Measurements from ENCODE around the gene RBM15B.
"Not testable (repeated sequence)": the region's sequence is repeated elsewhere in the genome, so short reads cannot be mapped to it uniquely, and the experiment has no call there.

Gene RBM15B

GRCh38 chr3:51378065-51378464 is 13.0 kb upstream of the RBM15B start:
- no peak for DNase-seq (ENCODE audit: low spot score)

GRCh38 chr3:51378726-51379125 is 12.4 kb upstream of the RBM15B start:
- no peak for DNase-seq (ENCODE audit: low spot score)

- no peak for DNase-seq (ENCODE audit: low spot score)
These were observed 11.8 kb upstream of the RBM15B start for GRCh38 chr3:51379301-51379700.

- DNase-seq (ENCODE audit: low spot score): no peak
These were observed 11.2 kb upstream of the RBM15B start for GRCh38 chr3:51379746-51380455.

- DNase-seq (ENCODE audit: low spot score): no peak
These were observed 10.3 kb upstream of the RBM15B start for GRCh38 chr3:51380601-51381332.

GRCh38 chr3:51381333-51381705 is 9.8 kb upstream of the RBM15B start:
- DNase-seq (ENCODE audit: low spot score): no peak

GRCh38 chr3:51382076-51382745 is 8.9 kb upstream of the RBM15B start:
- DNase-seq (ENCODE audit: low spot score): no peak

- DNase-seq (ENCODE audit: low spot score): no peak
These were observed 8.0 kb upstream of the RBM15B start for GRCh38 chr3:51382947-51383578.

- DNase-seq (ENCODE audit: low spot score): peak; percentile 35
These were observed 6.9 kb upstream of the RBM15B start for GRCh38 chr3:51384055-51384725.

GRCh38 chr3:51384726-51385473 is 6.2 kb upstream of the RBM15B start, which contains the start of gene MANF:
TSS of gene MANF (plus strand) at chr3:51385291. CDS start at chr3:51385343, 52 bp downstream.
- DNase-seq (ENCODE audit: low spot score): peak; percentile 98

GRCh38 chr3:51385621-51386091 is 5.4 kb upstream of the RBM15B start:
- DNase-seq (ENCODE audit: low spot score): peak; percentile 45

GRCh38 chr3:51386159-51386851 is 4.8 kb upstream of the RBM15B start:
- DNase-seq (ENCODE audit: low spot score): peak; percentile 56

GRCh38 chr3:51386852-51387229 is 4.2 kb upstream of the RBM15B start:
- no peak for DNase-seq (ENCODE audit: low spot score)

- not testable (repeated sequence) for DNase-seq (ENCODE audit: low spot score)
These were observed 3.8 kb upstream of the RBM15B start for GRCh38 chr3:51387281-51387680.

- DNase-seq (ENCODE audit: low spot score): peak; percentile 75
These were observed 2.6 kb upstream of the RBM15B start for GRCh38 chr3:51388286-51389029.

GRCh38 chr3:51389423-51390183 is 1.5 kb upstream of the RBM15B start:
- DNase-seq (ENCODE audit: low spot score): peak; percentile 65

- DNase-seq (ENCODE audit: low spot score): no peak
These were observed 625 bp upstream of the RBM15B start for GRCh38 chr3:51390246-51391074.
